BJ (cell line): ENCODE results near the gene EHD1. TPM values are rescaled to one million over a fixed set of nuclear protein-coding genes. Genes with fewer than 3 reads are reported as not detected.

Source experiments
- CTCF ChIA-PET: fragments of 350-600 bp; formaldehyde crosslinking; extraction: SDS; loops from one replicate; lab custom pipeline; 2021; ENCODE audit warnings: antibody characterized with exemption, inconsistent platforms; lab: Yijun Ruan, JAX
- POLR2A ChIA-PET: fragments of 300-600 bp; sonication (Branson Sonifier 250); formaldehyde crosslinking; extraction: SDS; loops from one replicate; lab custom pipeline; 2021; ENCODE audit warnings: antibody characterized with exemption; lab: Charles Lee
- DNase-seq: peaks from one replicate; pipeline ENCODE4 v3.0.0-alpha.2; 2011; ENCODE audit warnings: low read depth
- H3K27me3 ChIP-seq: 2 replicates; pipeline ENCODE4 v1.6.0; 2011; ENCODE audit warnings: low read length; ENCODE audit not compliant: control insufficient read depth, insufficient read depth
- H3K36me3 ChIP-seq: 2 replicates; pipeline ENCODE4 v1.5.1; 2011; ENCODE audit warnings: low read length; ENCODE audit not compliant: control insufficient read depth, insufficient read depth
- H3K4me3 ChIP-seq: 2 replicates; pipeline ENCODE4 v1.5.1; 2011; ENCODE audit warnings: low read depth, mild to moderate bottlenecking, control low read depth, low read length
- CTCF ChIP-seq: IDR thresholded peaks from 2 replicates; pipeline ENCODE4 v1.5.1; 2011; ENCODE audit warnings: low read depth, mild to moderate bottlenecking, control low read depth, inconsistent platforms, low read length, moderate library complexity; ENCODE audit not compliant: insufficient read depth
- polyA plus RNA-seq: library from polyadenylated mRNA; depleted of rRNA; stranded (reverse); fragments of >200 nt; gene quantifications from 2 replicates; pipeline ENCODE4 v1.2.3, GENCODE V29; 2011

The EHD1 gene
- polyA plus RNA-seq, 1 experiment, result 191 TPM

- no peak for DNase-seq
- peaks cover 43% of the 10 kb centered on the region for H3K36me3 ChIP-seq
- TF ChIP-seq CTCF, result no peak
- ChIA-PET CTCF (interaction anchor here (1.0 kb wide), 1 partner anchor 9 kb away, joined by 6 read pairs; no protein-coding TSS in a partner anchor), POLR2A (no interaction called here)
- no peaks in the 10 kb centered on the region for H3K27me3 ChIP-seq
- no peak overlapping the region for H3K4me3 ChIP-seq
Measured at GRCh38 chr11:64903291-64903833, 24.9 kb upstream of the EHD1 start.

GRCh38 chr11:64902102-64902900 is 23.9 kb upstream of the EHD1 start:
- Histone ChIP-seq H3K4me3 (no peak overlapping the region), H3K36me3 (peaks cover 42% of the 10 kb centered on the region), H3K27me3 (no peaks in the 10 kb centered on the region)
- no peak for TF ChIP-seq CTCF
- CTCF ChIA-PET, result interaction anchor here (0.6 kb wide), 1 partner anchor 55 kb away, joined by 3 read pairs; no protein-coding TSS in a partner anchor
- POLR2A ChIA-PET, result no interaction called here
- no peak for DNase-seq

GRCh38 chr11:64900774-64901173 is 22.4 kb upstream of the EHD1 start:
- Histone ChIP-seq H3K27me3 (no peaks in the 10 kb centered on the region), H3K4me3 (no peak overlapping the region), H3K36me3 (peaks cover 32% of the 10 kb centered on the region)
- POLR2A ChIA-PET, result no interaction called here
- CTCF ChIA-PET, result interaction anchor here (1.0 to 29.7 kb wide), 2 partner anchors 11 to 44 kb away, joined by 4 to 797 read pairs; partner anchors contain the start of gene CDC42BPG
- TF ChIP-seq CTCF, result no peak
- no peak for DNase-seq

- CTCF ChIA-PET, result interaction anchor here (1.0 to 29.7 kb wide), 2 partner anchors 10 to 44 kb away, joined by 4 to 797 read pairs; partner anchors contain the start of gene CDC42BPG
- no peak for DNase-seq
- POLR2A ChIA-PET, result no interaction called here
Measured at GRCh38 chr11:64900263-64900678, 21.9 kb upstream of the EHD1 start.

More at GRCh38 chr11:64900263-64900678, 21.9 kb upstream of the EHD1 start:
- no peak for TF ChIP-seq CTCF
- H3K4me3 ChIP-seq, result no peak overlapping the region
- H3K36me3 ChIP-seq, result peaks cover 29% of the 10 kb centered on the region
- H3K27me3 ChIP-seq, result no peaks in the 10 kb centered on the region
